Neural crest cell (in vitro differentiated cells): ENCODE measurements around the gene TEN1. TPM values are rescaled to one million over a fixed set of nuclear protein-coding genes. Genes with fewer than 3 reads are reported as not detected.

Experiments used
- DNase-seq: peaks from one replicate; pipeline ENCODE4 v3.0.0; 2021; ENCODE audit warnings: low read depth, mixed read lengths, low spot score
- H3K27ac Mint-ChIP-seq: one replicate; pipeline ENCODE4 v1.8.0; 2021; ENCODE audit warnings: mild to moderate bottlenecking, mixed read lengths; ENCODE audit not compliant: unreplicated experiment
- H3K27me3 Mint-ChIP-seq: 2 replicates; pipeline ENCODE4 v1.8.0; 2021; ENCODE audit warnings: low read depth, mild to moderate bottlenecking, mixed read lengths
- H3K36me3 Mint-ChIP-seq: 2 replicates; pipeline ENCODE4 v1.8.0; 2021; ENCODE audit warnings: low read depth, mild to moderate bottlenecking, mixed read lengths
- H3K4me1 Mint-ChIP-seq: 2 replicates; pipeline ENCODE4 v1.8.0; 2021; ENCODE audit warnings: mixed read lengths
- H3K4me3 Mint-ChIP-seq: one replicate; pipeline ENCODE4 v1.8.0; 2021; ENCODE audit warnings: mild to moderate bottlenecking, mixed read lengths
- H3K9me3 Mint-ChIP-seq: 2 replicates; pipeline ENCODE4 v1.8.0; 2021; ENCODE audit warnings: mixed read lengths
- total RNA-seq: library from RNA; stranded (reverse); gene quantifications from 2 replicates; pipeline ENCODE4 v1.2.1, GENCODE V29; 2021
- TF ChIP-seq, protein P1 (sequence below): fragments of 200-600 bp; sonication (generic); conservative IDR thresholded peaks from 2 replicates; pipeline ENCODE4 v1.5.0; 2021; ENCODE audit warnings: antibody characterized with exemption, mild to moderate bottlenecking

Gene TEN1
- total RNA-seq, 1 donor from 2014 or later = 10.1 TPM

DNA sequence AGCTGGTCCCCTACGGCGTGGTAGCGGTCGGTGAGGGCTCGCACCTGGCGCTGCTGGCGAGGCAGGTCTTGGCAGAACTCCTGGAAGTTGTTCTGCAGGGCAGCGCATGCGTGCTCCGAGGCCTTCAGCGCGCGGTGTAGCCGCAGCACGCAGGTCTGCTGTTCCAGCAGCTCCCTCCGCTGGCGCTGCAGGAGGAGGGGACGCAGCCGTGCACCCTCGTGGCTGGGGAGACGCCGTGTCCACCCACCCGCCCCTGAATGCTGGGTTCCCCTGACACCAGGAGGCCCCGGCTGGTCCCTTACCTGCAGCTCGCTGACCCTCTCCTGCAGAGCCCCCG is 35.9 kb downstream of the TEN1 start:
- Mint-ChIP-seq H3K27me3 (no peaks in the 10 kb centered on the region), H3K9me3 (no peaks in the 10 kb centered on the region), H3K4me1 (peaks cover 3% of the 10 kb centered on the region), H3K36me3 (no peaks in the 10 kb centered on the region), H3K27ac (no peak overlapping the region), H3K4me3 (no peak overlapping the region)
- no peak for DNase-seq
- TF ChIP-seq, protein P1, sequence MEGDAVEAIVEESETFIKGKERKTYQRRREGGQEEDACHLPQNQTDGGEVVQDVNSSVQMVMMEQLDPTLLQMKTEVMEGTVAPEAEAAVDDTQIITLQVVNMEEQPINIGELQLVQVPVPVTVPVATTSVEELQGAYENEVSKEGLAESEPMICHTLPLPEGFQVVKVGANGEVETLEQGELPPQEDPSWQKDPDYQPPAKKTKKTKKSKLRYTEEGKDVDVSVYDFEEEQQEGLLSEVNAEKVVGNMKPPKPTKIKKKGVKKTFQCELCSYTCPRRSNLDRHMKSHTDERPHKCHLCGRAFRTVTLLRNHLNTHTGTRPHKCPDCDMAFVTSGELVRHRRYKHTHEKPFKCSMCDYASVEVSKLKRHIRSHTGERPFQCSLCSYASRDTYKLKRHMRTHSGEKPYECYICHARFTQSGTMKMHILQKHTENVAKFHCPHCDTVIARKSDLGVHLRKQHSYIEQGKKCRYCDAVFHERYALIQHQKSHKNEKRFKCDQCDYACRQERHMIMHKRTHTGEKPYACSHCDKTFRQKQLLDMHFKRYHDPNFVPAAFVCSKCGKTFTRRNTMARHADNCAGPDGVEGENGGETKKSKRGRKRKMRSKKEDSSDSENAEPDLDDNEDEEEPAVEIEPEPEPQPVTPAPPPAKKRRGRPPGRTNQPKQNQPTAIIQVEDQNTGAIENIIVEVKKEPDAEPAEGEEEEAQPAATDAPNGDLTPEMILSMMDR = no peak

DNA sequence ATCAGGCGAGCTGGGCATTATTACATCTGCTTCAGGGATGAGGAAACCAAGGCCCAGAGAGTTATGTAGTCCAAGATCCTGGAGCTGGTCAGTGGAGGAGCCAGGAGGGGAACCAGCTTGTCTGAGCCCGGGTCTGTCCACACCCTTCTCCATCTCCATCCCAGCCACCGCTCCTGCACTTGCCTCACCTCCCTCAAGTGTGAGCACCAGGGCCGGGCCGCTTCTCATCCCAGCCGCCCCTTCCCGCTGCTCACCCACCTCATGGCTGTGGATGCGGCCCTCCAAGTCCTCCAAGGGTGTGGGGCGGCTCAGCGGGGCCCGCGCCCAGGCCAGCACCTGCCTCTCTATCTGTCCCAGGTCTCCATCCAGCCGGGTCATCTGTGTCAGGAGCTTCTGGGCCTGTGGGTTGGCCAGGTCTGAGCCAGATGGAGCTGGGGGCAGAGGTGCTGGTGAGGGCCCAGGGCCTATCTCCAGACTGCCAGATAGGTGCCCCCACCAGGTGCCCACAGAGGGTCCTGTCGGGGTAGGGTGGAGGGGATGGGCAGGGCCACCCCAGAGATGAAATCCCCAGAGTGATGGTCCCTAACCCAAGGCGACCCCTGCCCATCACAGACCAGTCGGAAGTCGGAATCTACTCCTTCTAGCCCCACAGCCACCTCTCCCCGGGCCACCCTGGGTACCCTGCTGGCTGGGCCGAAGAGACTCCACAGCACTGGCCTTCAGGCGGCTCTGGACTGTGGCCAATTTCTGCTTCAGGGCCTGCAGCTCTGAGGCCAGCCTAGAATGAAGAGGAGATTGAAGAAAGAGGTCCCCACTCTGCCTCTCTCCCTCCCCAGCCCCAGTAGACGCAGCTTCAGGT is 38.7 kb downstream of the TEN1 start:
- no peak for DNase-seq
- H3K9me3 Mint-ChIP-seq = no peaks in the 10 kb centered on the region
- no peak overlapping the region for H3K4me3 Mint-ChIP-seq
- no peaks in the 10 kb centered on the region for H3K36me3 Mint-ChIP-seq
- no peaks in the 10 kb centered on the region for H3K27me3 Mint-ChIP-seq
- TF ChIP-seq, protein P1 = no peak
- H3K4me1 Mint-ChIP-seq = peaks cover 3% of the 10 kb centered on the region
- H3K27ac Mint-ChIP-seq = no peak overlapping the region

DNA sequence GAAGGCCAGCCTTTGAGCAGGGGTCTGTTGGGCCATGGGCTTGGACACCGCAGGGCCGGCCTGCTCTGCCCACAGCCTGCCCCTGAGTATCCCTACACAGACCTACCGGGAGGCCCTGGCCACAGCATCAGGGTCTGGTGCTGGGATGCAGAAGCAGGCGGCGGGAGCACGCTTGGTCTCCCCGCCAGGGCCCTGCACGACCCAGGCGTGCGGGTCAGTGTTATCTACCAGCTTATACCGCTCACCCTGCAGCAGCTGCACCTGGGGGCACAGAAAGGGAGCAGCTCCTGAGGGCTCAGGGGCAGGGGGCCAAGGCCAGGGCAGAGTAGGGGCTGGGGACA is 39.3 kb downstream of the TEN1 start:
- no peaks in the 10 kb centered on the region for H3K27me3 Mint-ChIP-seq
- H3K9me3 Mint-ChIP-seq = no peaks in the 10 kb centered on the region
- no peak overlapping the region for H3K4me3 Mint-ChIP-seq
- no peak for DNase-seq
- H3K4me1 Mint-ChIP-seq = peaks cover 3% of the 10 kb centered on the region
- no peaks in the 10 kb centered on the region for H3K36me3 Mint-ChIP-seq
- TF ChIP-seq, protein P1 = no peak
- H3K27ac Mint-ChIP-seq = no peak overlapping the region

DNA sequence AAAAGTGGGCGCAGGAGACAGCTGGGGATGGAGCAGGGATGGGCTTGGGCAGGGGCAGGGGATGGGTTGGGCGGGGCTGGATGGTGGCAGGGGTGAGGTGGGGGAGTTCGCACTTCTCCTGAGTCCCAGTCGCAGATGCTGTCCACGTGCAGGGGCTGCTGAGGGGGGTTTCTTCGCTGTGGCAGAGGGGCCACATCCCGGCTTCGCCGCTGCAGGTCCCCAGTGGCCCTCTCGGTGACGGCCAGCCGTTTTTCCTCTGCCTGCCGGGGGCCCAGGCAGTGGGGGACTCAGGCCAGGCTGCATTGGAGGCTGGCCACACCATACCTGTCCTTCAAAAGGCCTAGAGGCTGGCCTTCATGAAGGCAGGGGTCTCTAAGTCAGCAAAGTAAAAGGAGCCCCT is 39.8 kb downstream of the TEN1 start:
- DNase-seq = no peak
- Mint-ChIP-seq H3K27me3 (no peaks in the 10 kb centered on the region), H3K9me3 (no peaks in the 10 kb centered on the region), H3K27ac (no peak overlapping the region), H3K36me3 (no peaks in the 10 kb centered on the region), H3K4me3 (no peak overlapping the region), H3K4me1 (peaks cover 3% of the 10 kb centered on the region)
- TF ChIP-seq, protein P1 = no peak

DNA sequence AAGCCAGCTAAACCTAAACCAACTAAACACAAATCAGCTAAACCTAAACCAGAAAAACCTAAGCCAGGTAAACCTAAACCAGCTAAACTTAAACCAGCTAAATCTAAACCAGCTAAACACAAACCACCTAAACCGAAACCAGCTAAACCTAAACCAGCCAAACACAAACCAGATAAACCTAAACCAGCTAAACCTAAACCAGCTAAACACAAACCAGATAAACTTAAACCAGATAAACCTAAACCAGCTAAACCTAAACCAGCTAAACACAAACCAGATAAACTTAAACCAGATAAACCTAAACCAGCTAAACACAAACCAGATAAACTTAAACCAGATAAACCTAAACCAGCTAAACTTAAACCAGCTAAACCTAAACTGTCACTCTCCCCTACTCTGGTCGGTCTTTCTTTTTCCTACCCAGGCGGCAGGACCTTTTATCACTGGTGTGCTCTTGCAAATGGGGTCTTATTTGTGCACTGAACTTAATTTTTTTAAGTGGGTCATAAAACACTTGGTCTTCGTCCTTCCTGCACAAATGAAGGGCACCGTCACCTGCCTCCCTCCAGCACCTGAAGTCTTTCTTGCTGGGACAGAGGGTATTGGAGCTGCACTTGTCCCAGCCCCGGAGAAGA is 40.9 kb downstream of the TEN1 start:
- no peak overlapping the region for H3K27ac Mint-ChIP-seq
- no peaks in the 10 kb centered on the region for H3K36me3 Mint-ChIP-seq
- H3K27me3 Mint-ChIP-seq = no peaks in the 10 kb centered on the region
- no peaks in the 10 kb centered on the region for H3K9me3 Mint-ChIP-seq
- TF ChIP-seq, protein P1 = no peak
- H3K4me1 Mint-ChIP-seq = no peaks in the 10 kb centered on the region
- no peak overlapping the region for H3K4me3 Mint-ChIP-seq
- no peak for DNase-seq
